NCI-H460 (cell line): ENCODE results near the gene GNG10. TPM values are rescaled to one million over a fixed set of nuclear protein-coding genes. Genes with fewer than 3 reads are reported as not detected.
A peak's percentile ranks its signal among the peaks of the same experiment; 100 is the strongest.
"Not testable (repeated sequence)": the region's sequence is repeated elsewhere in the genome, so short reads cannot be mapped to it uniquely, and the experiment has no call there.

Source experiments
- DNase-seq: peaks from one replicate; pipeline ENCODE4 v3.0.0-alpha.2; 2016; ENCODE audit warnings: low read depth; ENCODE audit errors: extremely low read depth
- polyA plus RNA-seq: library from polyadenylated mRNA; depleted of rRNA; stranded (reverse); fragments of >200 nt; gene quantifications from 2 replicates; pipeline ENCODE4 v1.2.3, GENCODE V29; 2014; cell fraction: nucleus; rRNA removed
- total RNA-seq: library from RNA; depleted of rRNA; stranded (reverse); fragments of >200 nt; shearing (Covaris generic); gene quantifications from 2 replicates; pipeline ENCODE4 v1.2.3, GENCODE V29; 2014; rRNA removed

GNG10 gene
- total RNA-seq: 114 and 122 TPM in 2 replicates
- polyA plus RNA-seq: 61.5 and 81.5 TPM in 2 replicates

GRCh38 chr9:111661150-111661801 lies at the start of gene GNG10:
TSS of gene GNG10 (plus strand) at chr9:111661605. CDS start at chr9:111661635, 30 bp downstream.
- peak; percentile 41 for DNase-seq

DNA sequence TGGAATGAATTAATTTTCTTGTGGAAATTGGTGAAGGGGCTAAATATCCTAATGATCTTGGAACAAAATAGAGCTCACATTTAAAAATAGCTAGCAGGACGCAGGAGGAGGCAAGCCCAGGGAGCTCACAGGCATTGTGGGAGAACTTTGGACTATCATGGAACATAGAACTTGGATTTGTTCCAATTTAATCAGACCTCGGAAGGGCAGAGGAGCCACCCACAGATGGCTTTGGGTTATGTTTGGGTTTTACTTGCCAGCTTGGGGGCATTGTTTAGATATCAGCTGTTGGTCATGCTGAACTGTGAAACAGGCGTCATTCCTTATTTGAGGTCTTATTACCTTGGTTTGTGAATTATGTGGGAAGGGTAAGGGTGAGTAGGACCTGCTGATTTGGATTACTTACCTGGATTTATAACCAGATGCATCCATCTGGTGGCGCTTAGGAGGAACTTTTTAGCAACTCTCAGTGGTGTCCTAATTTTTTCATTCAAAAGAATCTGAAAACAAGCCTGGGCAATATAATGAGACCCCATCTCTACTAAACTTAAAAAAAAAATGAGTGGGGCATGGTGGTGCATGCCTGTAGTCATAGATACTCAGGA lies 47.9 kb upstream of the GNG10 start:
- no peak for DNase-seq

- no peak for DNase-seq
These were observed 45.5 kb upstream of the GNG10 start for GRCh38 chr9:111615928-111616327.

DNA sequence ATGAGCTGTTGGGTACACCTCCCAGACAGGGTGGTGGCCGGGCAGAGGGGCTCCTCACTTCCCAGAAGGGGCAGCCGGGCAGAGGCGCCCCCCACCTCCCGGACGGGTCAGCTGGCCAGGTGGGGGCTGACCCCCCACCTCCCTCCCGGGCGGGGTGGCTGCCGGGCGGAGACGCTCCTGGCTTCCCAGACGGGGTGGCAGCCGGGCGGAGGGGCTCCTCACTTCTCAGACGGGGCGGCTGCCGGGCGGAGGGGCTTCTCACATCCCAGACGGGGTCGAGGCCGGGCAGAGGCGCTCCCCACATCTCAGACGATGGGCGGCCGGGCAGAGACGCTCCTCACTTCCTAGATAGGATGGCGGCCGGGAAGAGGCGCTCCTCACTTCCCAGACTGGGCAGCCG lies 44.1 kb upstream of the GNG10 start:
- not testable (repeated sequence) for DNase-seq

DNA sequence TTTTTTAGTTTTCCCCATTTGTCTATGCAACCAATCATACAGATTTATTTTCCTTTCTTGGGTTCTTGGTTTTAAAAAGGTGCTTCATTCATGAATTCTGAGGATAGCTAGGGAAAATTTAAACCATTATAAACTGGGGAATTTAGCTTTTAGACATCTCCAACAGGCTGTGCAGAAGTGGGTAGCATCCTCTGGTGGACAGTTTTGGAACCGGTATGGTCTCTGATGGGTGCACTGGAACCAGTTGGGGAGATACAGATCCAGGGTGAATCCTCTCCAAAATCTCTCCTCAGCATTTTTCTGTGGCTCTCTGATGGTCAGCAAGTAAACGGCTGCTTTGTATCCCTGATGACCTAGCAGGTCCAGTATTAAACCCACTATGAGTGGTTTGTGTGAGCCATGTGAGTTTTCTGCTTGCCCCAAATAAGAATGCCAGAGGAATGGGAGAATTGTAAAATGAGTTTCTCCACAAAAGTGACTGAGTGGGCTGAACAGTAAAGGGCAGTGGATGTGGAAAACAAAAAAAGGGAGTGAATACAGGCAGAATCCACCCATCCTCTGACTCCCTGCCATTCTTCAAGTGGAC lies 39.4 kb upstream of the GNG10 start:
- peak; percentile 53 for DNase-seq

DNA sequence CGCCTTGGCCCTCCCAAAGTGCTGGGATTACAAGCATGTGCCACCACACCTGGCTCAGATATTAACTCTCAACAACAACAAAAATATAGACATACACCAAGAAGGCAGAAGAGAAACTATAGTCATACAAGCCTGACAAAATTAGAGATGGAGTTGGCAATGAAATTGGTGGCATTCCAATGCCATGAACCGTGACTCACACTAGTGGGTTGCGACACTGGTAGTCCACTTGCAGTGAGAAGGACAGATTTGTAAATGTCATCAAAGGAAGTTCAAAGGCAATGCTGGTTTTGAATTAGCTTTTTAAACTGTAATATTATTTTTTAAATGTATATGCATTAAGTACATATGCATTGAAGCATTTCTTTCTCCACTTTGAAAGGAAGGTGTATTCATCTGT lies 38.8 kb upstream of the GNG10 start:
- DNase-seq: peak; percentile 78

- DNase-seq: no peak
These were observed 34.0 kb upstream of the GNG10 start for GRCh38 chr9:111627260-111627963.

GRCh38 chr9:111628411-111628810 lies 33.0 kb upstream of the GNG10 start:
- DNase-seq: no peak

DNA sequence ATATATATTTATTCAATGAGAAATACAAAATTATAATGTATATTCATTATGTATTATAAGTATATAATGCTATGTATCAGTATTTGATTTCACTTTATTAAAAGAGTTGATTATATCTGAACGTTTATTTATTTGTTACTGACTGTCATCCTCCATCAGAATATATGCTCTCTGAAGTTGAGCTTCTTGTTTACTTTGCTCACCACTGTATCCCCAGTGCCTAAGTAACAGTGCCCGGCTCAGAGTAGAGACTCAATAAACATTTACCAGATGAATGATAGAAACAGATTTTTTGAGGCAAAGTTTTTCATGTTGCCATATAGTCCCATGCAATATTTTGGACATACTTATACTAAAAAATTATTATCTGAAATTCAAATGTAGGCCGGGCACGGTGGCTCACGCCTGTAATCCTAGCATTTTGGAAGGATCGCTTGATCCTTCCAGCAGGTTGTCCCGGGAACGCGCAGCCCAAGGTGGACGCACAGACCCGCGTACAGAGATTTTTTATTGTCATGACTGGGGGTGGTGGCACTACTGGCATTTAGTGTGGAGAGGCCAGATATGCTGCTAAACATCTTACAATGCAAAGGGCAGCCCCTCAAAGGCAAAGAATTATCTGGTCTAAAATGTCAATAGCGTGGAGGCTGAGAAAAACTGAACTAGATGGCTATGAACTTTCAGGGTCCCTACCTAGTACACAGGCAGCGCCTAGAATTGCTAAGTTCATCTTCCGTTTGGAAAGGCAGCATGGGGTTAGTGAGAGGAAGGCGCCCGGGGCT lies 31.0 kb upstream of the GNG10 start:
- DNase-seq: no peak

DNA sequence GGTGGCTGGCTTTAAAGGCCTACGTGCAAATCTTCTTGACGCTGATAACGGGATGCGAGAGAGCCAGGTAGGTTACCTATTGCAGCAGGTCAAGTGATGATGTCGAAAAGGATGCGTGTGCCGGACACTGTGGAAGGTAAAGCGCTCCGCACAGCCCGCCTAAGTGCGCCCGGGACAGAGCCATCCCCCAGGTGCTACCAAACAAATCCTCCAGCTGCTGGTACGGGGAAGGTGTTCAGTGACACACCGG lies 30.5 kb upstream of the GNG10 start:
- DNase-seq: no peak

- DNase-seq: peak; percentile 98
These were observed 30.0 kb upstream of the GNG10 start, which contains the start of gene DNAJC25 for GRCh38 chr9:111631214-111631971. TSS of gene DNAJC25 (plus strand) at chr9:111631334. CDS start at chr9:111631408, 74 bp downstream.

DNA sequence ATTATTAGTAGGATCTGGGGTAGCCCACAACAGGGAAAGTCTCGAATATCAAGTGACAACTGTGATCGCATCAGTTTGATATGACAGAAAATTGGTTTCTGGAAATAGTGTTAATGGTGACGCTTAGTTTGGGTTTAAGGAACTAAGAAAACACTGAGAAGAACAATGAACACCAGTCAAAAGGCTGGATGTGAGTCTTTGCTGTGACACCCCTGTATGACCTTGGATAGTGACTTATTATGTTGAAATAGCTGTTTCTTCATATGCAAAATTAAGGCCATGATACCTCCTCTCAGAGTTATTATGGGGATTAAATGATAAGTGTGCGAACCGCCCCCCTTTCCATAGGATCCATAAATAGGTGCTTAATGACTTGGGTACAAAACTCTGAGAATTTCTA lies 29.3 kb upstream of the GNG10 start:
- DNase-seq: peak; percentile 16

DNA sequence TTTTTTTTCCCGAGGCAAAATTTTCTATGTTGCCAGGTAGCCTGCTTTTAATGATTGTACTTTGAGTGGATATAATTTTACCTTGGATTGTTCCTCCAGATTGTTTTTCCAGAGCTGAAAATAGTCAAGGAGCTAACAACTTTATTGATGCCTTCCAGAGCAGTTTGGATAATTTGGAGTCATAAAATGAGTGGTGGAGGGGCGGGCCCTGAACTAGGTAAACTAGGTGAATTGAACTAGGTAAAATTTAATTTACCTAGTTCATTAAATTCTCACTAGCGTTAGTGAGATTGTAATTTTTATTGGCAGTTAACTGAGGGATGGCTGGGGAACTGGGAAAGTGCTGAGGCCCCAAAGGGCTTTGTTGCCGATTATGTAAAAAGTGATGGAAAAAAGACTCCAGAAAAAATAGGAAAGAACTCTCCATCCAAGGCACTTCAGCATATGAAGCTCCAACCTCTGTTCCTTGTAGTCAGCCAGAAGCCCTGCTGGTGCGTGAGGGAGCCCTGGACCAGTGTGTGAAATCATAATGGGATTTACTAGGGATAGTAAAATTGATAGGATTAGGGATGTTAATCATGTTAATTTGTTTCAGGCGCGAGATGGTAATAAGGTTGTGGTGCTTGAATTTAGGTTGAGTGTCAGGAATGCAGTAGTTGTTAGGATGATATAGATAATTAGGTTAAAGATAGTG lies 28.6 kb upstream of the GNG10 start:
- DNase-seq: no peak

GRCh38 chr9:111633389-111633736 lies 28.0 kb upstream of the GNG10 start:
- no peak for DNase-seq

GRCh38 chr9:111634860-111635259 lies 26.5 kb upstream of the GNG10 start:
- no peak for DNase-seq

DNA sequence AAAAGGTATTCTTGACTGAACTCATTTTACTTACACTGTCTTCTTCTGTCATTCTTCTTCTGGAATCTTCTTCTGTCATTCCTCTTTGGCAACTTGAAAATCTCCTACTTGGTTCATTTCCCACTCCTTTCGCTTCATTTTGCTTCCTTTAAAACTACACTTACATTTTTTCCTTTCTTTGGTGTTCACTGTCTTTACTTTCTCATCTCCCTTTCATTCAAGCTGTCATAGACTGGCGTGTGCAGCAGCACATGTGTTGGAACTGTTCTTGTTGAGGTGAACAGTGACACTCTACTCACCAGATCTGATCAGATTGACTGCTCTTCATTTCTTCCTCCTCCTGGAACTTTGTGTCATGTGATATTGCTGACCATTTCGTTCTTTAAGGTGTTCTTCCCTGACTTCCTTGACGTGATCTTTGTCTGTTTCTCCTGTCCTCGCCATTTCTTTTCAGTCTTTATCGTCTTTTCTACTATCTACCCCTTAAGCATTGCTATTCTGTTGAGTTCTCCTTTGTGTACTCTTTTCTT lies 23.9 kb upstream of the GNG10 start:
- DNase-seq: no peak

DNA sequence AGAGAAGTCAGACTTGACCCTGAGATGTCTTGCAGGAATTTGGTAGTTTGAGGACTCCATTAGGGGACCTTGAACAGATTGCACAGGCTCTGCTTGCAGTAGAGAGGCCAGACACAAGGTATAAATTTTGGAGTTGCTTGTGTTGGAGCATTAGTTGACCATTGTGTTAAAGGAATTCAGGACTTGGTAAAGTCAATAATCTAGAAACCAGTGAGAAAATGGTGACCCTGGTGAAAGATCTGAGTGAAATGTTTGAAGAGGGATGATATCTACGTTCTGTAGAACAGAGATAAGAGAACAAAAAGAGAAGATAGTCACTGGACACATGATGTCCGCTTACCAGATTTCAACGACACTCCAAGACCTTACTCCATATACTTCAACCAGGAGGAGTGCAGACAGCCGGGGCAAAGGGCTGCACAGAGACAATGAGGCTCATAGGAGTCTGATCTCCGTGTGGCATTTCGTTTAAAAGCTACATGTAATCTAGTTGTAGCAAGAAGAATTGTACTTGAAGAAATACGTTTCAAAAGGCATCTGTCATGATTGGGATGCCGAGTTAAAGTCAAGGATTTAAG lies 17.1 kb upstream of the GNG10 start:
- no peak for DNase-seq

- no peak for DNase-seq
These were observed 15.6 kb upstream of the GNG10 start for GRCh38 chr9:111645806-111646205.

GRCh38 chr9:111646417-111646816 lies 15.0 kb upstream of the GNG10 start:
- DNase-seq: no peak
